ENCODE results near the gene CBLB.

- no peak for TF ChIP-seq CTCF (conservative IDR thresholded peaks at IDR 0.05; ENCODE audit: low read depth in 2 of 2)
- TF ChIP-seq, protein P1, sequence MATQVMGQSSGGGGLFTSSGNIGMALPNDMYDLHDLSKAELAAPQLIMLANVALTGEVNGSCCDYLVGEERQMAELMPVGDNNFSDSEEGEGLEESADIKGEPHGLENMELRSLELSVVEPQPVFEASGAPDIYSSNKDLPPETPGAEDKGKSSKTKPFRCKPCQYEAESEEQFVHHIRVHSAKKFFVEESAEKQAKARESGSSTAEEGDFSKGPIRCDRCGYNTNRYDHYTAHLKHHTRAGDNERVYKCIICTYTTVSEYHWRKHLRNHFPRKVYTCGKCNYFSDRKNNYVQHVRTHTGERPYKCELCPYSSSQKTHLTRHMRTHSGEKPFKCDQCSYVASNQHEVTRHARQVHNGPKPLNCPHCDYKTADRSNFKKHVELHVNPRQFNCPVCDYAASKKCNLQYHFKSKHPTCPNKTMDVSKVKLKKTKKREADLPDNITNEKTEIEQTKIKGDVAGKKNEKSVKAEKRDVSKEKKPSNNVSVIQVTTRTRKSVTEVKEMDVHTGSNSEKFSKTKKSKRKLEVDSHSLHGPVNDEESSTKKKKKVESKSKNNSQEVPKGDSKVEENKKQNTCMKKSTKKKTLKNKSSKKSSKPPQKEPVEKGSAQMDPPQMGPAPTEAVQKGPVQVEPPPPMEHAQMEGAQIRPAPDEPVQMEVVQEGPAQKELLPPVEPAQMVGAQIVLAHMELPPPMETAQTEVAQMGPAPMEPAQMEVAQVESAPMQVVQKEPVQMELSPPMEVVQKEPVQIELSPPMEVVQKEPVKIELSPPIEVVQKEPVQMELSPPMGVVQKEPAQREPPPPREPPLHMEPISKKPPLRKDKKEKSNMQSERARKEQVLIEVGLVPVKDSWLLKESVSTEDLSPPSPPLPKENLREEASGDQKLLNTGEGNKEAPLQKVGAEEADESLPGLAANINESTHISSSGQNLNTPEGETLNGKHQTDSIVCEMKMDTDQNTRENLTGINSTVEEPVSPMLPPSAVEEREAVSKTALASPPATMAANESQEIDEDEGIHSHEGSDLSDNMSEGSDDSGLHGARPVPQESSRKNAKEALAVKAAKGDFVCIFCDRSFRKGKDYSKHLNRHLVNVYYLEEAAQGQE (IDR thresholded peaks at IDR 0.05; ENCODE audit: unreplicated experiment) = no peak
- no peak for TF ChIP-seq EZH2phosphoT487 (IDR thresholded peaks at IDR 0.05; ENCODE audit: unreplicated experiment)
- TF ChIP-seq EZH2 (IDR thresholded peaks at IDR 0.05; ENCODE audit: low read depth, unreplicated experiment) = no peak
- TF ChIP-seq ZNF114 (CRISPR knock-in tag; IDR thresholded peaks at IDR 0.05) = no peak
- no peak for TF ChIP-seq POLR2AphosphoS5 (IDR thresholded peaks at IDR 0.05; ENCODE audit: low read depth)
- no peak for TF ChIP-seq ZNF331 (CRISPR knock-in tag; IDR thresholded peaks at IDR 0.05; ENCODE audit: low read depth)
These were observed 140.0 kb downstream of the CBLB start for GRCh38 chr3:105728771-105729312.

Data from GM23338 (cell line).